Measurements from ENCODE around the gene KDM8.

KDM8 gene

DNA sequence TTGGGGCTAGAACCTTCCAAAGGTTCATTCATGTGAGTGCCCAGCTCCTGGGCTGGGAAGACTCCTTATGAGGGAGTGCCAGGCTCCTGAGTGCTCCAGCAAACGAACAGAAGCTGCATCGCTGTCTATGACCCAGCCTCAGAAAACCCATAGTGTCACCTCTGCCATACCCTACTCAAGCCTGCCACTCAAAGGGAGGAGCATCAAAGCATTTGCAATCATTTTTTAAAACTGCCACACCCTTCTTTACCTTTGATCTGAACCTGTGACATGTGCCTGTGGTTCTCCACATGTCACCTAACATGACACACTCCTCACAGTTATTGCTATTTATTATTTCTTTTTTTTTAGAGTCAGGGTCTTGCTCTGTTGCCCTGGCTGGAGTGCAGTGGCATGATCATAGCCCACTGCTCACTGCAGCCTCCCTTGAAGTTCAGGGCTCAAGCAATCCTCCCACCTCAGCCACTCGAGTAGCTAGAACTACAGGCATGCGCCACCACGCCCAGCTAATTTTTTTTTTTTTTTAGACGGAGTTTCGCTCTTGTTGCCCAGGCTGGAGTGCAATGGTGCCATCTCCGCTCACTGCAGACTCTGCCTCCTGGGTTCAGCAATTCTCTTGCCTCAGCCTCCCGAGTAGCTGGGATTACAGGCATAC, 7.3 kb upstream of the KDM8 start:
- Histone ChIP-seq H3K27ac (ENCODE audit: extremely low read depth, low read depth, low read length) (no peak overlapping the region), H3K4me1 (ENCODE audit: control insufficient read depth, insufficient read depth, low read length) (no peaks in the 10 kb centered on the region), H3K9me3 (ENCODE audit: control insufficient read depth, insufficient read depth, low read depth, low read length) (no peaks in the 10 kb centered on the region), H3K4me3 (ENCODE audit: low read depth, low read length) (no peak overlapping the region), H3K36me3 (ENCODE audit: control insufficient read depth in 2 of 2, insufficient read depth in 1 of 2, low read length in 2 of 2) (no peaks in the 10 kb centered on the region)
- ChIA-PET CTCF (no interaction called here), POLR2A (interaction anchor here (0.6 kb wide), 1 partner anchor 10 kb away, joined by 3 read pairs; no protein-coding TSS in a partner anchor)
- TF ChIP-seq ZNF513 (tag by site-specific recombination; IDR thresholded peaks at IDR 0.05): no peak
- no peak for TF ChIP-seq WT1 (tag by site-specific recombination; IDR thresholded peaks at IDR 0.05)
- TF ChIP-seq ZNF626 (tag by site-specific recombination; IDR thresholded peaks at IDR 0.05): no peak
- no peak for TF ChIP-seq ZNF670 (tag by site-specific recombination; IDR thresholded peaks at IDR 0.05; ENCODE audit: low read depth)
- no peak for TF ChIP-seq ZNF610 (tag by site-specific recombination; IDR thresholded peaks at IDR 0.05; ENCODE audit: borderline replicate concordance)
- no peak for TF ChIP-seq PRDM1 (tag by site-specific recombination; IDR thresholded peaks at IDR 0.05)

- CTCF ChIA-PET: no interaction called here
Measured at GRCh38 chr16:27197004-27197403, 6.3 kb upstream of the KDM8 start.

More at GRCh38 chr16:27197004-27197403, 6.3 kb upstream of the KDM8 start:
- Histone ChIP-seq H3K9me3 (ENCODE audit: control insufficient read depth, insufficient read depth, low read depth, low read length) (no peaks in the 10 kb centered on the region), H3K4me3 (ENCODE audit: low read depth, low read length) (no peak overlapping the region), H3K27ac (ENCODE audit: extremely low read depth, low read depth, low read length) (no peak overlapping the region), H3K4me1 (ENCODE audit: control insufficient read depth, insufficient read depth, low read length) (no peaks in the 10 kb centered on the region), H3K36me3 (ENCODE audit: control insufficient read depth in 2 of 2, insufficient read depth in 1 of 2, low read length in 2 of 2) (no peaks in the 10 kb centered on the region)
- POLR2A ChIA-PET: interaction anchor here (0.6 kb wide), 1 partner anchor 11 kb away, joined by 3 read pairs; no protein-coding TSS in a partner anchor
- no peak for TF ChIP-seq ZNF843 (tag by site-specific recombination; IDR thresholded peaks at IDR 0.05)
- TF ChIP-seq ZNF654 (tag by site-specific recombination; IDR thresholded peaks at IDR 0.05; ENCODE audit: low read depth): no peak
- no peak for TF ChIP-seq ZNF596 (tag by site-specific recombination; IDR thresholded peaks at IDR 0.05)
- TF ChIP-seq ZNF16 (tag by site-specific recombination; IDR thresholded peaks at IDR 0.05; ENCODE audit: low read depth): no peak
- TF ChIP-seq ZNF830 (tag by site-specific recombination; IDR thresholded peaks at IDR 0.05; ENCODE audit: low read depth): no peak
- TF ChIP-seq, protein P1, sequence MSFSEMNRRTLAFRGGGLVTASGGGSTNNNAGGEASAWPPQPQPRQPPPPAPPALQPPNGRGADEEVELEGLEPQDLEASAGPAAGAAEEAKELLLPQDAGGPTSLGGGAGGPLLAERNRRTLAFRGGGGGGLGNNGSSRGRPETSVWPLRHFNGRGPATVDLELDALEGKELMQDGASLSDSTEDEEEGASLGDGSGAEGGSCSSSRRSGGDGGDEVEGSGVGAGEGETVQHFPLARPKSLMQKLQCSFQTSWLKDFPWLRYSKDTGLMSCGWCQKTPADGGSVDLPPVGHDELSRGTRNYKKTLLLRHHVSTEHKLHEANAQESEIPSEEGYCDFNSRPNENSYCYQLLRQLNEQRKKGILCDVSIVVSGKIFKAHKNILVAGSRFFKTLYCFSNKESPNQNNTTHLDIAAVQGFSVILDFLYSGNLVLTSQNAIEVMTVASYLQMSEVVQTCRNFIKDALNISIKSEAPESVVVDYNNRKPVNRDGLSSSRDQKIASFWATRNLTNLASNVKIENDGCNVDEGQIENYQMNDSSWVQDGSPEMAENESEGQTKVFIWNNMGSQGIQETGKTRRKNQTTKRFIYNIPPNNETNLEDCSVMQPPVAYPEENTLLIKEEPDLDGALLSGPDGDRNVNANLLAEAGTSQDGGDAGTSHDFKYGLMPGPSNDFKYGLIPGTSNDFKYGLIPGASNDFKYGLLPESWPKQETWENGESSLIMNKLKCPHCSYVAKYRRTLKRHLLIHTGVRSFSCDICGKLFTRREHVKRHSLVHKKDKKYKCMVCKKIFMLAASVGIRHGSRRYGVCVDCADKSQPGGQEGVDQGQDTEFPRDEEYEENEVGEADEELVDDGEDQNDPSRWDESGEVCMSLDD (tag by site-specific recombination; IDR thresholded peaks at IDR 0.05): no peak
- no peak for TF ChIP-seq MZF1 (tag by site-specific recombination; IDR thresholded peaks at IDR 0.05; ENCODE audit: borderline replicate concordance)
- no peak for TF ChIP-seq ZNF571 (tag by site-specific recombination; IDR thresholded peaks at IDR 0.05)
- TF ChIP-seq PRDM4 (tag by site-specific recombination; IDR thresholded peaks at IDR 0.05): no peak
- TF ChIP-seq, protein P2, sequence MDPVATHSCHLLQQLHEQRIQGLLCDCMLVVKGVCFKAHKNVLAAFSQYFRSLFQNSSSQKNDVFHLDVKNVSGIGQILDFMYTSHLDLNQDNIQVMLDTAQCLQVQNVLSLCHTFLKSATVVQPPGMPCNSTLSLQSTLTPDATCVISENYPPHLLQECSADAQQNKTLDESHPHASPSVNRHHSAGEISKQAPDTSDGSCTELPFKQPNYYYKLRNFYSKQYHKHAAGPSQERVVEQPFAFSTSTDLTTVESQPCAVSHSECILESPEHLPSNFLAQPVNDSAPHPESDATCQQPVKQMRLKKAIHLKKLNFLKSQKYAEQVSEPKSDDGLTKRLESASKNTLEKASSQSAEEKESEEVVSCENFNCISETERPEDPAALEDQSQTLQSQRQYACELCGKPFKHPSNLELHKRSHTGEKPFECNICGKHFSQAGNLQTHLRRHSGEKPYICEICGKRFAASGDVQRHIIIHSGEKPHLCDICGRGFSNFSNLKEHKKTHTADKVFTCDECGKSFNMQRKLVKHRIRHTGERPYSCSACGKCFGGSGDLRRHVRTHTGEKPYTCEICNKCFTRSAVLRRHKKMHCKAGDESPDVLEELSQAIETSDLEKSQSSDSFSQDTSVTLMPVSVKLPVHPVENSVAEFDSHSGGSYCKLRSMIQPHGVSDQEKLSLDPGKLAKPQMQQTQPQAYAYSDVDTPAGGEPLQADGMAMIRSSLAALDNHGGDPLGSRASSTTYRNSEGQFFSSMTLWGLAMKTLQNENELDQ (tag by site-specific recombination; IDR thresholded peaks at IDR 0.05; ENCODE audit: low read depth): no peak
- no peak for TF ChIP-seq PATZ1 (tag by site-specific recombination; IDR thresholded peaks at IDR 0.05)
- TF ChIP-seq, protein P3, sequence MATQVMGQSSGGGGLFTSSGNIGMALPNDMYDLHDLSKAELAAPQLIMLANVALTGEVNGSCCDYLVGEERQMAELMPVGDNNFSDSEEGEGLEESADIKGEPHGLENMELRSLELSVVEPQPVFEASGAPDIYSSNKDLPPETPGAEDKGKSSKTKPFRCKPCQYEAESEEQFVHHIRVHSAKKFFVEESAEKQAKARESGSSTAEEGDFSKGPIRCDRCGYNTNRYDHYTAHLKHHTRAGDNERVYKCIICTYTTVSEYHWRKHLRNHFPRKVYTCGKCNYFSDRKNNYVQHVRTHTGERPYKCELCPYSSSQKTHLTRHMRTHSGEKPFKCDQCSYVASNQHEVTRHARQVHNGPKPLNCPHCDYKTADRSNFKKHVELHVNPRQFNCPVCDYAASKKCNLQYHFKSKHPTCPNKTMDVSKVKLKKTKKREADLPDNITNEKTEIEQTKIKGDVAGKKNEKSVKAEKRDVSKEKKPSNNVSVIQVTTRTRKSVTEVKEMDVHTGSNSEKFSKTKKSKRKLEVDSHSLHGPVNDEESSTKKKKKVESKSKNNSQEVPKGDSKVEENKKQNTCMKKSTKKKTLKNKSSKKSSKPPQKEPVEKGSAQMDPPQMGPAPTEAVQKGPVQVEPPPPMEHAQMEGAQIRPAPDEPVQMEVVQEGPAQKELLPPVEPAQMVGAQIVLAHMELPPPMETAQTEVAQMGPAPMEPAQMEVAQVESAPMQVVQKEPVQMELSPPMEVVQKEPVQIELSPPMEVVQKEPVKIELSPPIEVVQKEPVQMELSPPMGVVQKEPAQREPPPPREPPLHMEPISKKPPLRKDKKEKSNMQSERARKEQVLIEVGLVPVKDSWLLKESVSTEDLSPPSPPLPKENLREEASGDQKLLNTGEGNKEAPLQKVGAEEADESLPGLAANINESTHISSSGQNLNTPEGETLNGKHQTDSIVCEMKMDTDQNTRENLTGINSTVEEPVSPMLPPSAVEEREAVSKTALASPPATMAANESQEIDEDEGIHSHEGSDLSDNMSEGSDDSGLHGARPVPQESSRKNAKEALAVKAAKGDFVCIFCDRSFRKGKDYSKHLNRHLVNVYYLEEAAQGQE (tag by site-specific recombination; IDR thresholded peaks at IDR 0.05): no peak
- no peak for TF ChIP-seq ZNF239 (tag by site-specific recombination; IDR thresholded peaks at IDR 0.05)
